ENCODE data around the gene ENOX1.

ENOX1 gene

DNA sequence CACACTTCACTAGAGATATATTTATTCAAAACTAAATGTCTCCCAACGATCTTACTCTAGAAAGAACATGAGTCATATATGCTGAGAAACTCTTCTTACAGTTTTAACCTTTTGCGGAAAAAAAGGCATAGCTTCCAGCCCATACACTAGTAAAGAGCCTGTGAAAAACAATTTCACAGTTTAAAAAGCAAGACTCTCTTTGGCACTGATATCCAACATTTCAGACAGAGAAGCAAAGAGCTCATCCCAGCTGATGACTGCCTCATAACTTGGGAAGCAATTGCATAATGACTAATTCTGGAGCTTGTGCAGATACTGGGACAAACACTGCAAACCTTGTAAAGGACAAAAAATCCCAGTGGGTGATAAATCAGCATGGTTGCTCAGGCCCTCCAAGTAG lies 88.0 kb downstream of the ENOX1 start:
- peak; percentile 67 for DNase-seq (ENCODE audit: low read depth)
- TF ChIP-seq, protein P1, sequence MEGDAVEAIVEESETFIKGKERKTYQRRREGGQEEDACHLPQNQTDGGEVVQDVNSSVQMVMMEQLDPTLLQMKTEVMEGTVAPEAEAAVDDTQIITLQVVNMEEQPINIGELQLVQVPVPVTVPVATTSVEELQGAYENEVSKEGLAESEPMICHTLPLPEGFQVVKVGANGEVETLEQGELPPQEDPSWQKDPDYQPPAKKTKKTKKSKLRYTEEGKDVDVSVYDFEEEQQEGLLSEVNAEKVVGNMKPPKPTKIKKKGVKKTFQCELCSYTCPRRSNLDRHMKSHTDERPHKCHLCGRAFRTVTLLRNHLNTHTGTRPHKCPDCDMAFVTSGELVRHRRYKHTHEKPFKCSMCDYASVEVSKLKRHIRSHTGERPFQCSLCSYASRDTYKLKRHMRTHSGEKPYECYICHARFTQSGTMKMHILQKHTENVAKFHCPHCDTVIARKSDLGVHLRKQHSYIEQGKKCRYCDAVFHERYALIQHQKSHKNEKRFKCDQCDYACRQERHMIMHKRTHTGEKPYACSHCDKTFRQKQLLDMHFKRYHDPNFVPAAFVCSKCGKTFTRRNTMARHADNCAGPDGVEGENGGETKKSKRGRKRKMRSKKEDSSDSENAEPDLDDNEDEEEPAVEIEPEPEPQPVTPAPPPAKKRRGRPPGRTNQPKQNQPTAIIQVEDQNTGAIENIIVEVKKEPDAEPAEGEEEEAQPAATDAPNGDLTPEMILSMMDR (IDR thresholded peaks at IDR 0.05; ENCODE audit: low read length, missing control alignments) = no peak
- no peak overlapping the region for H3K4me3 ChIP-seq (replicated peaks; ENCODE audit: low read depth, low read length)

GRCh38 chr13:43698009-43698408 lies 88.8 kb downstream of the ENOX1 start:
- H3K4me3 ChIP-seq (replicated peaks; ENCODE audit: low read depth, low read length) = no peak overlapping the region
- no peak for DNase-seq (ENCODE audit: low read depth)
- TF ChIP-seq, protein P1 (IDR thresholded peaks at IDR 0.05; ENCODE audit: low read length, missing control alignments) = no peak

DNA sequence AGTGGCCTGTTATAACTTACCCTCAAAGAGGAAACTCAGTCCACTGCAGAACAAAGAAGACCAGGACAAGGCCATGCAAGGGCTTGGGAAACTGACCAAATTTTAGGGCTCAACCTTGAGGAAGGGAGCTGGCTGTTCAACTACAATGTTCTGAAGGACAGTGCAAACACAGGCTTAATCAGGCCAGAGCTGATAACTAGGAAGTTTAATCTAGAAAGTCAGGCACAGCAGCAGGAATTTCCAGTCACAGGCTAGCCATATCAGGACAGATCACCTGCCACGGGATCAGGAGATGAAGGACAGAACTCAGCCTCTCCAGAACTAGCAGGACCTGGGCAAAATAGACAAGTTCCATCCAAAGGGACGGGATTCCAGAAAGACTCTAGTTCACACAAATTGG lies 89.4 kb downstream of the ENOX1 start:
- no peak overlapping the region for H3K4me3 ChIP-seq (replicated peaks; ENCODE audit: low read depth, low read length)

DNA sequence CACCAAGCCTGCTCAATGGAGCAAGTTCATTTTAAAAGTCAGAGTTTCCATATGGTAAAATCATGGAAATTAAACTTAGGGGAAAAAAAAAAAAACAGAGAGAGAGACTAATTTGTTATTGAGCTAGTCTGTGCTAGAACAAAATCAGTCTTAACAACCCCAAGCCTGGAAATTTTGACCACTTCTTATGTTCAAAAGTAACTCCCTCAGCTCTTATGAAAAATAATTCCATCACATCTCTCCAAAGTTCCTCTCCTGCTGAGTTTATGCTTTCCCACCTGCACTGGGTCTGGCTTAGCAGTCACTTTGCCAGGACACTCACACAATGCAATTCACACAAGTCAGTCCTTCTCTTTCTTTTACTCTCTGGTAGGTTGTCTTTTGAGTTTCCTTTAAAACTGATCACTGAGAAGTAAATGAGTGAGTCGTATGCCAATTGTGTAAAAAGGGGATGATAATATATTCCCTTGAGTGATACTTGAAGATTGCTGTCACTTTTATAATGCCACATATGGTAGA lies 92.6 kb downstream of the ENOX1 start:
- DNase-seq (ENCODE audit: low read depth) = no peak
- TF ChIP-seq, protein P1 (IDR thresholded peaks at IDR 0.05; ENCODE audit: low read length, missing control alignments) = no peak
- no peak overlapping the region for H3K4me3 ChIP-seq (replicated peaks; ENCODE audit: low read depth, low read length)

More for the DNA sequence above, 89.4 kb downstream of the ENOX1 start:
- TF ChIP-seq, protein P1 (IDR thresholded peaks at IDR 0.05; ENCODE audit: low read length, missing control alignments) = no peak
- DNase-seq (ENCODE audit: low read depth) = no peak

DNA sequence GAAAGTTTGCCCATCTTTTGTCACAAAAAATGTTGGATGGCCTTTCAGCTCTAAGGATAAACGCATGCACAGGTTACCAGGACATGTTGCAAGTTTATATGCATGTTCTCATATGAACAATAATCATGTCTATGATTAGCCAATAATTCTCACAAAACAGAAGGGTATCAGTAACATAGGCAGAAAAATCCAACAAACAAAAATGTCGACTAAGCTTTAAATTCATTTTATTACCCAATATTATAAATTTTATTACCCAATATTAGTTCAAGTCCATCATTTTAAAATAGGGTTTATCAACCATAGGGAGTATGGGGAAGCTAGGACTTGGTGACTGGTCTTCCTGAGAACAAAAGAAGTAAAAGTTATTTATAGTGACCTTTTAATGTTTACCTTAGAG lies 93.1 kb downstream of the ENOX1 start:
- DNase-seq (ENCODE audit: low read depth) = no peak
- no peak overlapping the region for H3K4me3 ChIP-seq (replicated peaks; ENCODE audit: low read depth, low read length)
- TF ChIP-seq, protein P1 (IDR thresholded peaks at IDR 0.05; ENCODE audit: low read length, missing control alignments) = no peak

DNA sequence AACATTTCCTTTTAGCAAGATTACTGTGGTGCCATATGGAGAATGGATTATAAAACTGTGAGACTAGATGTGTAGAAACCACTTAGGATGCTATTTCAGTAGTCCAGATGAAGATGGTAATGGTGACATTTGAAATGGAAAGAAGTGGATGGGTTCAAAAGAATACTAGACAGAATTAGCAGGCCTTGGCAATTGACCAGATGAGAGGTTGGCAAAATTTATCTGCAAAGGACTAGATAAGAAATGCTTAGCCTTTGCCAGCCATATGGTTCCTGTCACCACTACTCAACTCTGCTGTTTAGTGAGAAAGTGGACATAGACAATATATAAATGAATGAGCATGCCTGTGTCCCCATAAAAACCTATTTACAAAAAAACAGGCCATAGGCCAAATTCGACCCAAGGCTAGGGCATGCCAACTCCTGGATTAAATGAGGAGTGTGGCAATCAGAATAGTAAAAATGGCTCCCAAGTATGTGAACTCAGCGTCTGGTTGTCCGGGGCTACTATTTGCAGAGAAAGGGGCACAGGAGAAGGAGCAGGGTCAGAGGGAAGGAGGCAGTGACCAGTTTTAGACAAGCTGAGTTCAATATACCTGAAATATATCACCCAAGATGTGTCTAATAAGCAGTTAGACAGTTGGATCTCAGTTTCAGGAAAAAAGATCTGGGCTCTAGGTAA lies 98.4 kb downstream of the ENOX1 start:
- TF ChIP-seq, protein P1 (IDR thresholded peaks at IDR 0.05; ENCODE audit: low read length, missing control alignments) = no peak
- DNase-seq (ENCODE audit: low read depth) = no peak
- H3K4me3 ChIP-seq (replicated peaks; ENCODE audit: low read depth, low read length) = no peak overlapping the region

GRCh38 chr13:43687038-43687437 lies 99.7 kb downstream of the ENOX1 start:
- DNase-seq (ENCODE audit: low read depth) = no peak
- TF ChIP-seq, protein P1 (IDR thresholded peaks at IDR 0.05; ENCODE audit: low read length, missing control alignments) = no peak

More at GRCh38 chr13:43687038-43687437, 99.7 kb downstream of the ENOX1 start:
- H3K4me3 ChIP-seq (replicated peaks; ENCODE audit: low read depth, low read length) = no peak overlapping the region
